GM10248 (cell line): Measurements from ENCODE around the gene PPM1M.

Source experiments
- CTCF ChIA-PET: fragments of 300-600 bp; sonication (Branson Sonifier 250); formaldehyde crosslinking; extraction: SDS; loops from one replicate; lab custom pipeline; 2021; ENCODE audit warnings: antibody characterized with exemption; lab: Yijun Ruan, JAX
- POLR2A ChIA-PET: fragments of 350-650 bp; sonication (Branson Sonifier 250); formaldehyde crosslinking; extraction: SDS; loops from one replicate; lab custom pipeline; 2020; ENCODE audit warnings: antibody characterized with exemption; lab: Yijun Ruan, JAX
- DNase-seq: peaks from one replicate; pipeline ENCODE4 v3.0.0; 2012; ENCODE audit errors: extremely low spot score
- CTCF ChIP-seq: IDR thresholded peaks from 2 replicates; pipeline ENCODE4 v1.5.1; 2012; ENCODE audit warnings: mild to moderate bottlenecking, low read depth; ENCODE audit errors: extremely low read depth, missing control alignments, control extremely low read depth

PPM1M gene

GRCh38 chr3:52205727-52206372 is 39.7 kb upstream of the PPM1M start:
- ChIA-PET CTCF (interaction anchor here (1.0 to 13.3 kb wide), 4 partner anchors 13 to 204 kb away, joined by 3 to 172 read pairs (median 10); no protein-coding TSS in a partner anchor), POLR2A (interaction anchor here (0.6 kb wide), 1 partner anchor 191 kb away, joined by 3 read pairs; no protein-coding TSS in a partner anchor)
- no peak for DNase-seq
- TF ChIP-seq CTCF = no peak

GRCh38 chr3:52208556-52208955 is 37.0 kb upstream of the PPM1M start:
- ChIA-PET POLR2A (no interaction called here), CTCF (interaction anchor here (1.4 to 13.3 kb wide), 2 partner anchors 10 to 208 kb away, joined by 3 to 172 read pairs; no protein-coding TSS in a partner anchor)
- TF ChIP-seq CTCF = no peak
- DNase-seq = no peak

- POLR2A ChIA-PET = no interaction called here
- TF ChIP-seq CTCF = no peak
- no peak for DNase-seq
- CTCF ChIA-PET = interaction anchor here (1.2 to 13.3 kb wide), 4 partner anchors 9 to 21 kb away, joined by 4 to 172 read pairs (median 6); no protein-coding TSS in a partner anchor
These were observed 35.5 kb upstream of the PPM1M start for GRCh38 chr3:52210037-52210436.

GRCh38 chr3:52210550-52211046 is 35.0 kb upstream of the PPM1M start:
- CTCF ChIA-PET = interaction anchor here (1.2 to 13.3 kb wide), 4 partner anchors 8 to 21 kb away, joined by 4 to 172 read pairs (median 6); no protein-coding TSS in a partner anchor
- POLR2A ChIA-PET = no interaction called here
- TF ChIP-seq CTCF = no peak
- DNase-seq = no peak

GRCh38 chr3:52211268-52211891 is 34.2 kb upstream of the PPM1M start:
- ChIA-PET POLR2A (no interaction called here), CTCF (interaction anchor here (1.0 to 13.3 kb wide), 4 partner anchors 8 to 210 kb away, joined by 4 to 172 read pairs (median 6); no protein-coding TSS in a partner anchor)
- no peak for DNase-seq
- TF ChIP-seq CTCF = no peak

GRCh38 chr3:52213005-52213404 is 32.6 kb upstream of the PPM1M start:
- ChIA-PET CTCF (interaction anchor here (0.9 to 13.3 kb wide), 3 partner anchors 6 to 65 kb away, joined by 3 to 172 read pairs (median 3); partner anchors contain the start of gene WDR82), POLR2A (no interaction called here)
- no peak for TF ChIP-seq CTCF
- DNase-seq = no peak
